Bronchial epithelial cell (primary cell): ENCODE results near the gene NUP210. TPM values are rescaled to one million over a fixed set of nuclear protein-coding genes. Genes with fewer than 3 reads are reported as not detected.

Experiments
- DNase-seq: peaks from one replicate; pipeline ENCODE4 v3.0.0-alpha.2; 2010; ENCODE audit warnings: low read depth
- FAIRE-seq: peaks from 2 replicates; lab custom pipeline; 2011; peaks lifted over from hg19 to GRCh38; lab: Jason Lieb, UNC
- H3K27me3 ChIP-seq: 2 replicates; pipeline ENCODE4 v1.5.1; 2011; ENCODE audit warnings: low read length; ENCODE audit not compliant: control insufficient read depth, insufficient read depth
- H3K36me3 ChIP-seq: 2 replicates; pipeline ENCODE4 v1.5.1; 2011; ENCODE audit warnings: low read length; ENCODE audit not compliant: control insufficient read depth, insufficient read depth
- H3K4me3 ChIP-seq: 2 replicates; pipeline ENCODE4 v1.5.1; 2011; ENCODE audit warnings: mild to moderate bottlenecking, low read depth, low read length, control low read depth
- CTCF ChIP-seq: IDR thresholded peaks from 2 replicates; pipeline ENCODE4 v1.5.1; 2011; ENCODE audit warnings: mild to moderate bottlenecking, moderate library complexity, low read length, control low read depth, inconsistent platforms; ENCODE audit not compliant: insufficient read depth, severe bottlenecking
- total RNA-seq: library from RNA; depleted of rRNA; stranded (reverse); fragments of >200 nt; gene quantifications from 2 replicates; pipeline ENCODE4 v1.2.1, GENCODE V29; 2014

The NUP210 gene
- total RNA-seq, 1 donor from 2014 or later = not detected

- Histone ChIP-seq H3K36me3 (no peaks in the 10 kb centered on the region), H3K27me3 (peaks cover 8% of the 10 kb centered on the region), H3K4me3 (no peak overlapping the region)
- DNase-seq = no peak
- FAIRE-seq = no peak
- no peak for TF ChIP-seq CTCF
Measured at GRCh38 chr3:13273604-13274105, 146.5 kb downstream of the NUP210 start.

DNA sequence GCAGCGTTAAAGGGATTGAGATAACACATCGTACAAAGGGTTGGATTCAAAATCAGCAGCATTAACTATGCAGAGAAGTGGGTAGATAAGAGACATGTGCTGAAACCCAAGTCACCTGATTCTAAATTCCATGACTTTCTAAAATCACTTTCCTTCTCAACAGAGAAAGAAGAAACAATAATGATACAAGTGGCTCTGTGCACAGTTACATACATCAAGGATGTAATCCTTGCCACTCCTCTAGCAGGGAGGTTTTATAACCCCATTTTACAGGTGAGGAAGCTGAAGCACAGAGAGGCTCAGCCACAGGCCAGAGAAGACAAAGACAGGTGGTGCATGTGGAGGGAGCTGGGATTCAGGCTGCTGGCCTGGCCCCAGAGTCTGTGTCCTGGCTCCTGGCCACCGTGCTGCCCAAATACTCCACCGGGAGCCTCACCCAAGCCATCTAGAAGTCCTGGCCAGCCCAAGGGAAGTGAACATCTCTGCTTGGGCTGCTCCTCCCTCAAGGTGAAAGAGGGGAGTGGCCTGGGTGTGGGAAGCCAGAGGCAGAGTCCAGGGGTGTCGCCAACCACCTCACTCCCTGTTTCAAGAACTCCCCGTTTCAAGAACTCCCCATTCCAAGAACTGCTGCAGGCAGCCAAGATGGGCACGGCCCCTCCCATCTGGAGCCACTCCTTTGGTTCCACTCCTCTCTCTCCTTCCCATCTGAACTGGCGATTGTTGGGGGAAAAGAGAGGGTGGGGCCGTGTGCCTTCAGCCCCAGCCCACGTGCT, 147.1 kb downstream of the NUP210 start:
- no peak for TF ChIP-seq CTCF
- Histone ChIP-seq H3K27me3 (peaks cover 8% of the 10 kb centered on the region), H3K4me3 (no peak overlapping the region), H3K36me3 (no peaks in the 10 kb centered on the region)
- FAIRE-seq = no peak
- DNase-seq = no peak

- Histone ChIP-seq H3K36me3 (no peaks in the 10 kb centered on the region), H3K27me3 (no peaks in the 10 kb centered on the region), H3K4me3 (no peak overlapping the region)
- no peak for TF ChIP-seq CTCF
- no peak for DNase-seq
- FAIRE-seq = no peak
Measured at GRCh38 chr3:13269711-13270378, 150.3 kb downstream of the NUP210 start.

DNA sequence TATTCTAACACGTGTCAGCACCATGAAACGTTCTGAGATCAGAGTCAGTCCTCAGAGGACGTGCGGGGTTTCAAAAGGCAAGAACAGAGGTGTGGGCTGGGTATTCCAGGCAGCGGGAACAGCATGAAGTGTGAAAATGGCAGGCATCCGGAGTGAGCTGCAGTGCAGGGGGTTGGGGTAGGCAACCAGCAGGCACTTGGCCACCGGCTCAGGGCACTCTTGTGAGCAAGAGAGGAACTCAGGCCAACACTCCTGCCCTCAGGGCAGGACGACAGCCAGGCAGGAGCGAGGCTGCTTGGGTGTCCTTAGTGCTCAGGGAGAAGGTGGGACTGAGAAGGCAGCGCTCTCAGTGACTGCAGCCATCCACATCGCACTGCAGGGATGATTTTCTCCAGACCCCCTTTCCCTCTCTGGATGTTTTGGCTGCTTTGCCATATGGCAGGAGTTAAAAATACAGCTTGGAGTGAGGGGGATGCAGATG, 151.1 kb downstream of the NUP210 start:
- no peak for TF ChIP-seq CTCF
- no peak overlapping the region for H3K4me3 ChIP-seq
- FAIRE-seq (no peak), DNase-seq (no peak)
- H3K36me3 ChIP-seq = no peaks in the 10 kb centered on the region
- no peaks in the 10 kb centered on the region for H3K27me3 ChIP-seq

GRCh38 chr3:13268120-13268519, 152.0 kb downstream of the NUP210 start:
- TF ChIP-seq CTCF = no peak
- no peaks in the 10 kb centered on the region for H3K36me3 ChIP-seq
- no peak for DNase-seq

More at GRCh38 chr3:13268120-13268519, 152.0 kb downstream of the NUP210 start:
- Histone ChIP-seq H3K4me3 (no peak overlapping the region), H3K27me3 (no peaks in the 10 kb centered on the region)
- no peak for FAIRE-seq
